GM10248 (cell line): ENCODE data around the gene GPAT3.

Experiments used
- CTCF ChIA-PET: fragments of 300-600 bp; sonication (Branson Sonifier 250); formaldehyde crosslinking; extraction: SDS; loops from one replicate; lab custom pipeline; 2021; ENCODE audit warnings: antibody characterized with exemption; lab: Yijun Ruan, JAX
- POLR2A ChIA-PET: fragments of 350-650 bp; sonication (Branson Sonifier 250); formaldehyde crosslinking; extraction: SDS; loops from one replicate; lab custom pipeline; 2020; ENCODE audit warnings: antibody characterized with exemption; lab: Yijun Ruan, JAX
- DNase-seq: peaks from one replicate; pipeline ENCODE4 v3.0.0; 2012; ENCODE audit errors: extremely low spot score
- CTCF ChIP-seq: IDR thresholded peaks from 2 replicates; pipeline ENCODE4 v1.5.1; 2012; ENCODE audit warnings: mild to moderate bottlenecking, low read depth; ENCODE audit errors: extremely low read depth, missing control alignments, control extremely low read depth

GPAT3 gene

GRCh38 chr4:83589279-83589678 is 53.4 kb downstream of the GPAT3 start:
- POLR2A ChIA-PET: no interaction called here
- CTCF ChIA-PET: interaction anchor here (2.9 kb wide), 1 partner anchor 9 kb away, joined by 9 read pairs; no protein-coding TSS in a partner anchor
- TF ChIP-seq CTCF: no peak
- DNase-seq: no peak

- ChIA-PET POLR2A (no interaction called here), CTCF (interaction anchor here (1.0 kb wide), 2 partner anchors 15 to 19 kb away, joined by 3 read pairs; no protein-coding TSS in a partner anchor)
- no peak for TF ChIP-seq CTCF
- no peak for DNase-seq
These were observed 55.1 kb downstream of the GPAT3 start for GRCh38 chr4:83591056-83591455.

- POLR2A ChIA-PET: no interaction called here
- TF ChIP-seq CTCF: no peak
- no peak for DNase-seq
These were observed 55.8 kb downstream of the GPAT3 start for GRCh38 chr4:83591730-83592129.

GRCh38 chr4:83599183-83599582 is 63.3 kb downstream of the GPAT3 start:
- no peak for TF ChIP-seq CTCF
- DNase-seq: no peak
- CTCF ChIA-PET: interaction anchor here (1.0 to 2.4 kb wide), 3 partner anchors 9 to 27 kb away, joined by 3 to 9 read pairs (median 5); no protein-coding TSS in a partner anchor
- POLR2A ChIA-PET: no interaction called here

More at GRCh38 chr4:83591730-83592129, 55.8 kb downstream of the GPAT3 start:
- CTCF ChIA-PET: interaction anchor here (1.0 kb wide), 2 partner anchors 15 to 20 kb away, joined by 3 read pairs; no protein-coding TSS in a partner anchor

- TF ChIP-seq CTCF: no peak
- ChIA-PET CTCF (no interaction called here), POLR2A (no interaction called here)
- DNase-seq: no peak
These were observed 67.2 kb downstream of the GPAT3 start for GRCh38 chr4:83603129-83603528.

GRCh38 chr4:83604321-83604720 is 68.4 kb downstream of the GPAT3 start:
- POLR2A ChIA-PET: no interaction called here
- TF ChIP-seq CTCF: no peak
- DNase-seq: no peak
- CTCF ChIA-PET: no interaction called here
